ENCODE measurements around the gene CDCP1. TPM values are rescaled to one million over a fixed set of nuclear protein-coding genes. Genes with fewer than 3 reads are reported as not detected.

Gene CDCP1
- total RNA-seq, 2 experiments from 2014 or later = 1.7 to 1.8 TPM

GRCh38 chr3:45123030-45123429 is 23.1 kb downstream of the CDCP1 start:
- Histone ChIP-seq H3K4me1 (ENCODE audit: insufficient read depth, low read length) (peaks cover 13% of the 10 kb centered on the region), H3K36me3 (ENCODE audit: insufficient read depth, low read length) (no peaks in the 10 kb centered on the region), H3K27me3 (ENCODE audit: control insufficient read depth in 1 of 2, insufficient read depth in 2 of 2, low read length in 2 of 2) (no peaks in the 10 kb centered on the region), H3K27ac (ENCODE audit: low read depth in 1 of 2, low read length in 2 of 2) (no peak overlapping the region), H3K4me3 (ENCODE audit: low read length) (no peak overlapping the region), H3K9me3 (ENCODE audit: control insufficient read depth in 1 of 2, insufficient read depth in 1 of 2, low read length in 2 of 2) (no peaks in the 10 kb centered on the region)
- peaks cover 31% of the 10 kb centered on the region for H3K4me1 Mint-ChIP-seq (ENCODE audit: low read depth)
- no peaks in the 10 kb centered on the region for H3K9me3 Mint-ChIP-seq
- ATAC-seq (ENCODE audit: poor library complexity) (no peak), DNase-seq (no peak)
- H3K27ac Mint-ChIP-seq = no peak overlapping the region
- POLR2A ChIA-PET = no interaction called here
- CTCF ChIA-PET = no interaction called here
- H3K27me3 Mint-ChIP-seq = no peaks in the 10 kb centered on the region
- peaks cover under 1% of the 10 kb centered on the region for H3K36me3 Mint-ChIP-seq (ENCODE audit: low read depth)
- TF ChIP-seq, protein P1, sequence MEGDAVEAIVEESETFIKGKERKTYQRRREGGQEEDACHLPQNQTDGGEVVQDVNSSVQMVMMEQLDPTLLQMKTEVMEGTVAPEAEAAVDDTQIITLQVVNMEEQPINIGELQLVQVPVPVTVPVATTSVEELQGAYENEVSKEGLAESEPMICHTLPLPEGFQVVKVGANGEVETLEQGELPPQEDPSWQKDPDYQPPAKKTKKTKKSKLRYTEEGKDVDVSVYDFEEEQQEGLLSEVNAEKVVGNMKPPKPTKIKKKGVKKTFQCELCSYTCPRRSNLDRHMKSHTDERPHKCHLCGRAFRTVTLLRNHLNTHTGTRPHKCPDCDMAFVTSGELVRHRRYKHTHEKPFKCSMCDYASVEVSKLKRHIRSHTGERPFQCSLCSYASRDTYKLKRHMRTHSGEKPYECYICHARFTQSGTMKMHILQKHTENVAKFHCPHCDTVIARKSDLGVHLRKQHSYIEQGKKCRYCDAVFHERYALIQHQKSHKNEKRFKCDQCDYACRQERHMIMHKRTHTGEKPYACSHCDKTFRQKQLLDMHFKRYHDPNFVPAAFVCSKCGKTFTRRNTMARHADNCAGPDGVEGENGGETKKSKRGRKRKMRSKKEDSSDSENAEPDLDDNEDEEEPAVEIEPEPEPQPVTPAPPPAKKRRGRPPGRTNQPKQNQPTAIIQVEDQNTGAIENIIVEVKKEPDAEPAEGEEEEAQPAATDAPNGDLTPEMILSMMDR (IDR thresholded peaks at IDR 0.05) = no peak
- intact Hi-C loops (cut with DNase I, micrococcal nuclease) = no loop called here
- no peak overlapping the region for H3K4me3 Mint-ChIP-seq

DNA sequence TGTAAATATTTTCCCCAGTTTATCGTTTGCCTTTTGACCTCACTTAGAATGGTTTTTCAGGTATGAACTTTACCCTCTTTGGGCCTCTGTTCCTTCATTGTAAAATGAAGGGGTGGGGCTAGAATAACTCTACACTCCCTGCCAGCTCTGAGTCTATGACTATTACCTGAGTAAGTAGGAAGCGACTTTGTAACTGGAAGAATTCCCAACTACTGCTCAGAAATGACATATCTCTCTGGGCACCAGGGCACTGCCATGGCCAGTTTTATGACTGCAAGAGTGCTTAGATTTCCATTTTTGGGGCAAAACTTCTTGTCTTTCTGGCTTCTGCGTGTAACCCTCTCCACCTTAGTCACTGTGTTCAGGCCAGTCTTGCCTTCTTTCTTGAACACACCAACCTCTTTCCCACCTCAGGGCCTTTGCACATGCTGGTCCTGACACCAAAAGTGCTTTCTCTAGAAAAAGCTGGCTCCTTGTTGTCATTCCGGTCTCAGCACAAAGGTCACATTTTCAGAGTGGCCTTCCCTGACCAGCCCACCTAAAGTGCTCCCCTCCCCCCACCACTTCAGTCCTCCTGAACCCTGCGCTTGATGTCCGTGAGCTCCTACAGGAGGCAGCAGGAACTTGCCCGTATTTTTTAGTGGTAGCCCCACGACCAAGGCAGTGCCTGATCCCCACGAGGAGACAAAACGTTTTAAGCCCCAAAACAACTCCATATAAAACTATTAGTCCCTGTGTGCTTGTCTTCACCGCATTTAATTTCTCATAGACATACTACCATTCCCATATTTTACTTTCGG is 25.6 kb downstream of the CDCP1 start:
- H3K27me3 Mint-ChIP-seq = no peaks in the 10 kb centered on the region
- ChIA-PET CTCF (interaction anchor here (0.9 kb wide), 2 partner anchors 80 to 90 kb away, joined by 3 read pairs; no protein-coding TSS in a partner anchor), POLR2A (interaction anchor here (0.8 kb wide), 1 partner anchor 12 kb away, joined by 3 read pairs; no protein-coding TSS in a partner anchor)
- Histone ChIP-seq H3K9me3 (ENCODE audit: control insufficient read depth in 1 of 2, insufficient read depth in 1 of 2, low read length in 2 of 2) (no peaks in the 10 kb centered on the region), H3K27me3 (ENCODE audit: control insufficient read depth in 1 of 2, insufficient read depth in 2 of 2, low read length in 2 of 2) (no peaks in the 10 kb centered on the region), H3K4me3 (ENCODE audit: low read length) (no peak overlapping the region), H3K36me3 (ENCODE audit: insufficient read depth, low read length) (no peaks in the 10 kb centered on the region), H3K27ac (ENCODE audit: low read depth in 1 of 2, low read length in 2 of 2) (no peak overlapping the region), H3K4me1 (ENCODE audit: insufficient read depth, low read length) (peaks cover 21% of the 10 kb centered on the region)
- H3K27ac Mint-ChIP-seq = no peak overlapping the region
- ATAC-seq (ENCODE audit: poor library complexity) (no peak), DNase-seq (no peak)
- intact Hi-C loops (cut with DNase I, micrococcal nuclease) = no loop called here
- no peaks in the 10 kb centered on the region for H3K9me3 Mint-ChIP-seq
- H3K4me3 Mint-ChIP-seq = no peak overlapping the region
- peaks cover 31% of the 10 kb centered on the region for H3K4me1 Mint-ChIP-seq (ENCODE audit: low read depth)
- peaks cover 5% of the 10 kb centered on the region for H3K36me3 Mint-ChIP-seq (ENCODE audit: low read depth)
- TF ChIP-seq, protein P1 (IDR thresholded peaks at IDR 0.05) = no peak

- Histone ChIP-seq H3K4me3 (ENCODE audit: low read length) (no peak overlapping the region), H3K4me1 (ENCODE audit: insufficient read depth, low read length) (peaks cover 21% of the 10 kb centered on the region), H3K27ac (ENCODE audit: low read depth in 1 of 2, low read length in 2 of 2) (no peak overlapping the region), H3K9me3 (ENCODE audit: control insufficient read depth in 1 of 2, insufficient read depth in 1 of 2, low read length in 2 of 2) (no peaks in the 10 kb centered on the region), H3K27me3 (ENCODE audit: control insufficient read depth in 1 of 2, insufficient read depth in 2 of 2, low read length in 2 of 2) (no peaks in the 10 kb centered on the region), H3K36me3 (ENCODE audit: insufficient read depth, low read length) (no peaks in the 10 kb centered on the region)
- TF ChIP-seq, protein P1 (IDR thresholded peaks at IDR 0.05) = no peak
- Mint-ChIP-seq H3K4me1 (ENCODE audit: low read depth) (peaks cover 31% of the 10 kb centered on the region), H3K36me3 (ENCODE audit: low read depth) (peaks cover 5% of the 10 kb centered on the region), H3K27me3 (no peaks in the 10 kb centered on the region), H3K27ac (no peak overlapping the region), H3K9me3 (no peaks in the 10 kb centered on the region), H3K4me3 (no peak overlapping the region)
- intact Hi-C loops (cut with DNase I, micrococcal nuclease) = loop anchor here in 1 of 2 experiments (5.0 kb wide), 2 partner anchors 47 to 78 kb away; no protein-coding TSS in a partner anchor
- POLR2A ChIA-PET = no interaction called here
- DNase-seq (no peak), ATAC-seq (ENCODE audit: poor library complexity) (no peak)
- CTCF ChIA-PET = interaction anchor here (0.9 kb wide), 2 partner anchors 79 to 90 kb away, joined by 3 read pairs; no protein-coding TSS in a partner anchor
These were observed 26.3 kb downstream of the CDCP1 start for GRCh38 chr3:45119824-45120358.
